RWPE1 (cell line): ENCODE measurements around the gene FAM13A.

Source experiments
- CTCF ChIA-PET: fragments of 350-600 bp; sonication (Branson Sonifier 250); formaldehyde crosslinking; extraction: SDS; loops from one replicate; lab custom pipeline; 2021; lab: Yijun Ruan, JAX
- POLR2A ChIA-PET: fragments of 400-600 bp; formaldehyde crosslinking; extraction: SDS; loops from one replicate; lab custom pipeline; 2020; ENCODE audit warnings: antibody characterized with exemption; ENCODE audit not compliant: low non-redundant PET; lab: Yijun Ruan, JAX
- DNase-seq: peaks from one replicate; pipeline ENCODE4 v3.0.0; 2012; ENCODE audit warnings: low spot score
- H3K27ac ChIP-seq: fragments of 450-650 bp; 2 replicates; pipeline ENCODE4 v1.5.1; 2017
- CTCF ChIP-seq: fragments of 450-650 bp; conservative IDR thresholded peaks from 2 replicates; pipeline ENCODE4 v1.5.1; 2017; ENCODE audit warnings: low read depth, mild to moderate bottlenecking

FAM13A gene

GRCh38 chr4:89078300-89078699 is 21.3 kb upstream of the FAM13A start:
- ChIA-PET POLR2A (no interaction called here), CTCF (interaction anchor here (0.7 kb wide), 1 partner anchor 333 kb away, joined by 3 read pairs; no protein-coding TSS in a partner anchor)
- no peak for TF ChIP-seq CTCF
- H3K27ac ChIP-seq = no peak overlapping the region
- no peak for DNase-seq

DNA sequence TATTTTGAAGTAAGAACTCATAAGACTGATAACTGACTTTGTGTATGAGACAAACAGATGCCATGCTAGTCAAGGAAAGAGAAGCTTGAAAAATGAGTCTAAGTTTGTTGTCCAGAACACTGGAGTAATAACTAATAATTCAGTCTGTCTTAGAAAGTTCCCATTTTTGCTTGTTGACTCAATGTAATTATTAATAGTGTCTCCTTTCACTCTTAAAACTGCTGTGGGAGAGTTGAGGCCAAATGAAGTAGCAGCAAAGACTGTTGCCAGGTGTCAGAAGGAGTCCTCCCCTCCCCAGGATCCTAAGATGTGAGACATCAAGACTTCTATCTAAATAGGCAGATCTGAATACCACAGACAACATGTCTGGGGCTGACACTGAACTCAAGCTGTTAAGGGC is 20.8 kb upstream of the FAM13A start:
- ChIA-PET CTCF (no interaction called here), POLR2A (no interaction called here)
- DNase-seq = no peak
- no peak overlapping the region for H3K27ac ChIP-seq
- no peak for TF ChIP-seq CTCF

GRCh38 chr4:89072921-89073320 is 15.9 kb upstream of the FAM13A start:
- ChIA-PET CTCF (no interaction called here), POLR2A (no interaction called here)
- no peak for DNase-seq
- H3K27ac ChIP-seq = no peak overlapping the region
- TF ChIP-seq CTCF = no peak

DNA sequence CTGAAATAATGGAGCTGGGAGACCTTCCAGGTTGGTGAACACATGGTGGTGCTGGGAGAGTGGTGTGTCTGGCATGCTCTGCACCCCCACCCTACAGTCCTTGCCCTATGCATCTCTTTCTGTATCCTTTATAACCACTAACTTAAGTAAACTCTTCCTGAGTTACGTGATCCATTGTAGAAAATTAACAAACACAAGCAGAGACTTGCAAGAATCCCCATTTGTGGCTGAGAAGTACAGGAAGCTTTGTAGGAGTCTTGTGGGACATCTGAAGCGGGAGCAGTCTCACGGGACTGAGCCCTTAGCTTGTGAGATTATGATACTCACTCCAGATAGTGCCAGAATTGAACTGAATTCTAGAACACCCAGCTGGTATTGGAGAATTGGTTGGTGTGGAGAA is 14.3 kb upstream of the FAM13A start:
- ChIA-PET POLR2A (no interaction called here), CTCF (no interaction called here)
- DNase-seq = no peak
- no peak overlapping the region for H3K27ac ChIP-seq
- no peak for TF ChIP-seq CTCF

- CTCF ChIA-PET = no interaction called here
- TF ChIP-seq CTCF = no peak
- POLR2A ChIA-PET = no interaction called here
- DNase-seq = no peak
- H3K27ac ChIP-seq = no peak overlapping the region
Observed at GRCh38 chr4:89070041-89070440, 13.1 kb upstream of the FAM13A start.

DNA sequence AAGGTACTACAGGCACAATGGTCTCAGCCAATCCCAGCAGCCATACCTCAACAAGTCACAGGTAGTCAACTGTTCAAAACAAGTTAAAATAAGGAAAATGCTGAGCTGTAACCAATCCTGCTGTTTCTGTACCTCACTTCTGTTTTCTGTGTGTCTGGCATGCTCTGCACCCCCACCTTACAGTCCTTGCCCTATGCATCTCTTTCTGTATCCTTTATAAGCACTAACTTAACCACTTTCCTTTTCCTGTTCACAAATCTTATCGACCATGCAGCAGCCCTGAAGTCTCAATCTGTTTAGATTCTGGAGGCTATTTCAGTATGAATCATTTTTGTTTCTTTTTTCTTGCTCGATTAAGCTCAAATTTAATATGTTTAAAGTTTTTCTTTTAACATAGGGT is 12.5 kb upstream of the FAM13A start:
- POLR2A ChIA-PET = no interaction called here

More for the DNA sequence above, 12.5 kb upstream of the FAM13A start:
- H3K27ac ChIP-seq = no peak overlapping the region
- no peak for DNase-seq
- CTCF ChIA-PET = no interaction called here
- TF ChIP-seq CTCF = no peak
